Stimulated activated CD4-positive, alpha-beta T cell treated with anti-CD3 and anti-CD28 coated beads, Interleukin-2, amount 100 ng/mL, for 4 hours (primary cell): ENCODE data around the gene MYOM3.

Experiments
- DNase-seq: peaks from one replicate; pipeline ENCODE4 v3.0.0-alpha.2; 2020; ENCODE audit warnings: low read depth

MYOM3 gene

GRCh38 chr1:24096009-24096738 is 15.8 kb downstream of the MYOM3 start:
- no peak for DNase-seq

- DNase-seq: no peak
Observed at GRCh38 chr1:24095140-24095859, 16.6 kb downstream of the MYOM3 start.

- no peak for DNase-seq
Observed at GRCh38 chr1:24094554-24094953, 17.4 kb downstream of the MYOM3 start.

GRCh38 chr1:24093732-24094131 is 18.2 kb downstream of the MYOM3 start:
- DNase-seq: no peak

- DNase-seq: no peak
Observed at GRCh38 chr1:24092979-24093378, 19.0 kb downstream of the MYOM3 start.

GRCh38 chr1:24091971-24092482 is 19.9 kb downstream of the MYOM3 start:
- DNase-seq: no peak

- DNase-seq: no peak
Observed at GRCh38 chr1:24090736-24091135, 21.2 kb downstream of the MYOM3 start.

GRCh38 chr1:24089743-24090555 is 22.0 kb downstream of the MYOM3 start:
- no peak for DNase-seq

GRCh38 chr1:24089027-24089742 is 22.8 kb downstream of the MYOM3 start:
- DNase-seq: no peak

GRCh38 chr1:24086466-24086865 is 25.5 kb downstream of the MYOM3 start:
- no peak for DNase-seq

GRCh38 chr1:24085546-24085945 is 26.4 kb downstream of the MYOM3 start:
- DNase-seq: no peak

- DNase-seq: no peak
Observed at GRCh38 chr1:24085007-24085406, 26.9 kb downstream of the MYOM3 start.

- DNase-seq: no peak
Observed at GRCh38 chr1:24084050-24084449, 27.9 kb downstream of the MYOM3 start.

GRCh38 chr1:24082372-24082771 is 29.6 kb downstream of the MYOM3 start:
- DNase-seq: no peak

- DNase-seq: no peak
Observed at GRCh38 chr1:24081190-24081589, 30.7 kb downstream of the MYOM3 start.

GRCh38 chr1:24080131-24080530 is 31.8 kb downstream of the MYOM3 start:
- no peak for DNase-seq

- no peak for DNase-seq
Observed at GRCh38 chr1:24077278-24077978, 34.5 kb downstream of the MYOM3 start.

GRCh38 chr1:24075946-24076345 is 36.0 kb downstream of the MYOM3 start:
- DNase-seq: no peak

- DNase-seq: no peak
Observed at GRCh38 chr1:24075590-24075854, 36.4 kb downstream of the MYOM3 start.

- no peak for DNase-seq
Observed at GRCh38 chr1:24074817-24075589, 36.9 kb downstream of the MYOM3 start.

- DNase-seq: no peak
Observed at GRCh38 chr1:24074196-24074595, 37.7 kb downstream of the MYOM3 start.
